AG09319 (cell line): ENCODE data around the gene DIABLO.

Experiments used
- DNase-seq: peaks from one replicate; pipeline ENCODE4 v3.0.0-alpha.2; 2010; ENCODE audit warnings: low read depth; ENCODE audit errors: extremely low read depth
- CTCF ChIP-seq: IDR thresholded peaks from 2 replicates; pipeline ENCODE4 v1.5.1; 2011; ENCODE audit warnings: low read depth, mild to moderate bottlenecking, inconsistent platforms, low read length, moderate library complexity

Gene DIABLO

GRCh38 chr12:122192441-122192840 is 33.4 kb downstream of the DIABLO start:
- no peak for TF ChIP-seq CTCF
- no peak for DNase-seq

- peak; percentile 79 for TF ChIP-seq CTCF
- DNase-seq = peak; percentile 16
Observed at GRCh38 chr12:122190842-122191668, 34.8 kb downstream of the DIABLO start.

- no peak for DNase-seq
- TF ChIP-seq CTCF = no peak
Observed at GRCh38 chr12:122189626-122190475, 36.0 kb downstream of the DIABLO start.

- TF ChIP-seq CTCF = no peak
- DNase-seq = no peak
Observed at GRCh38 chr12:122187466-122187865, 38.4 kb downstream of the DIABLO start.

GRCh38 chr12:122185494-122186082 is 40.3 kb downstream of the DIABLO start:
- TF ChIP-seq CTCF = no peak
- no peak for DNase-seq

GRCh38 chr12:122185079-122185478 is 40.8 kb downstream of the DIABLO start:
- TF ChIP-seq CTCF = no peak
- no peak for DNase-seq
